ENCODE results near the gene UBR4. TPM values are rescaled to one million over a fixed set of nuclear protein-coding genes. Genes with fewer than 3 reads are reported as not detected.

UBR4 gene
- total and polyA plus RNA-seq, 2 experiments from 2014 or later, result 111 to 230 TPM

GRCh38 chr1:19197845-19198244 is 12.2 kb downstream of the UBR4 start:
- peaks cover 60% of the 10 kb centered on the region for H3K36me3 ChIP-seq (ENCODE audit: insufficient read depth)
- Mint-ChIP-seq H3K4me1 (no peaks in the 10 kb centered on the region), H3K36me3 (ENCODE audit: low read depth) (peaks cover 64% of the 10 kb centered on the region), H3K27me3 (ENCODE audit: insufficient read depth, low read depth, poor library complexity) (no peaks in the 10 kb centered on the region), H3K4me3 (no peak overlapping the region), H3K27ac (no peak overlapping the region), H3K9me3 (no peaks in the 10 kb centered on the region)
- no peaks in the 10 kb centered on the region for H3K27me3 ChIP-seq (ENCODE audit: insufficient read depth)
- no peak overlapping the region for H3K4me3 ChIP-seq
- TF ChIP-seq ZNF462 (CRISPR knock-in tag; IDR thresholded peaks at IDR 0.05) (no peak), CREB1 (CRISPR knock-in tag; IDR thresholded peaks at IDR 0.05; ENCODE audit: low read depth) (no peak), REST (IDR thresholded peaks at IDR 0.05; ENCODE audit: unreplicated experiment) (no peak), ZNF114 (CRISPR knock-in tag; IDR thresholded peaks at IDR 0.05) (no peak), JUNB (IDR thresholded peaks at IDR 0.05; ENCODE audit: unreplicated experiment) (no peak), ETS1 (IDR thresholded peaks at IDR 0.05) (no peak), POLR2AphosphoS5 (IDR thresholded peaks at IDR 0.05; ENCODE audit: low read depth) (no peak), EZH2 (IDR thresholded peaks at IDR 0.05; ENCODE audit: low read depth, unreplicated experiment) (no peak), NANOG (IDR thresholded peaks at IDR 0.05; ENCODE audit: borderline replicate concordance) (no peak), STAT1 (IDR thresholded peaks at IDR 0.05; ENCODE audit: unreplicated experiment) (no peak), CTCF (conservative IDR thresholded peaks at IDR 0.05; ENCODE audit: low read depth in 2 of 2) (no peak), ZNF331 (CRISPR knock-in tag; IDR thresholded peaks at IDR 0.05; ENCODE audit: low read depth) (no peak), EZH2phosphoT487 (IDR thresholded peaks at IDR 0.05; ENCODE audit: unreplicated experiment) (no peak)
- no peaks in the 10 kb centered on the region; the same call in 1 of the 2 replicates for H3F3A ChIP-seq (replicated peaks; ENCODE audit: low read depth)
- H3K27ac ChIP-seq (ENCODE audit: low read depth), result no peak overlapping the region
- no peak overlapping the region for H2AFZ ChIP-seq
- no peaks in the 10 kb centered on the region for H3K4me1 ChIP-seq (ENCODE audit: insufficient read depth)
- peaks cover 57% of the 10 kb centered on the region for H4K20me1 ChIP-seq (replicated peaks; ENCODE audit: insufficient read depth)
- no peak overlapping the region for H3K4me2 ChIP-seq
- peaks cover 83% of the 10 kb centered on the region for H3K79me2 ChIP-seq (replicated peaks; ENCODE audit: insufficient read depth)
- no peak for DNase-seq (ENCODE audit: low spot score)
- ATAC-seq, result no peak
- no peaks in the 10 kb centered on the region for H3K9me2 ChIP-seq (ENCODE audit: insufficient read depth)

Data from GM23338 (cell line).